Measurements from ENCODE around the gene SAMD5.

The SAMD5 gene

GRCh38 chr6:147544420-147544819 is 35.9 kb downstream of the SAMD5 start:
- Mint-ChIP-seq H3K4me1 (no peaks in the 10 kb centered on the region), H3K27ac (no peak overlapping the region), H3K36me3 (ENCODE audit: low read depth) (no peaks in the 10 kb centered on the region), H3K27me3 (ENCODE audit: low read depth, poor library complexity) (peaks cover 3% of the 10 kb centered on the region), H3K9me3 (peaks cover 17% of the 10 kb centered on the region), H3K4me3 (no peak overlapping the region)
- DNase-seq: no peak
- TF ChIP-seq CTCF (IDR thresholded peaks at IDR 0.05): no peak

GRCh38 chr6:147546501-147547368 is 38.2 kb downstream of the SAMD5 start:
- Mint-ChIP-seq H3K4me1 (no peaks in the 10 kb centered on the region), H3K36me3 (ENCODE audit: low read depth) (no peaks in the 10 kb centered on the region), H3K4me3 (no peak overlapping the region), H3K27ac (no peak overlapping the region), H3K9me3 (peaks cover 10% of the 10 kb centered on the region), H3K27me3 (ENCODE audit: low read depth, poor library complexity) (peaks cover 4% of the 10 kb centered on the region)
- DNase-seq: no peak
- no peak for TF ChIP-seq CTCF (IDR thresholded peaks at IDR 0.05)

- H3K4me1 Mint-ChIP-seq: no peaks in the 10 kb centered on the region
- DNase-seq: no peak
- H3K36me3 Mint-ChIP-seq (ENCODE audit: low read depth): no peaks in the 10 kb centered on the region
- no peak for TF ChIP-seq CTCF (IDR thresholded peaks at IDR 0.05)
- peaks cover 5% of the 10 kb centered on the region for H3K9me3 Mint-ChIP-seq
- no peak overlapping the region for H3K4me3 Mint-ChIP-seq
- H3K27me3 Mint-ChIP-seq (ENCODE audit: low read depth, poor library complexity): peaks cover 4% of the 10 kb centered on the region
- H3K27ac Mint-ChIP-seq: no peak overlapping the region
Observed at GRCh38 chr6:147547369-147547902, 38.9 kb downstream of the SAMD5 start.

GRCh38 chr6:147548921-147549475 is 40.5 kb downstream of the SAMD5 start:
- Mint-ChIP-seq H3K27me3 (ENCODE audit: low read depth, poor library complexity) (peaks cover 4% of the 10 kb centered on the region), H3K27ac (no peak overlapping the region), H3K9me3 (peaks cover 3% of the 10 kb centered on the region), H3K4me1 (no peaks in the 10 kb centered on the region), H3K4me3 (no peak overlapping the region), H3K36me3 (ENCODE audit: low read depth) (no peaks in the 10 kb centered on the region)
- no peak for TF ChIP-seq CTCF (IDR thresholded peaks at IDR 0.05)
- DNase-seq: no peak

- Mint-ChIP-seq H3K27me3 (ENCODE audit: low read depth, poor library complexity) (peaks cover 6% of the 10 kb centered on the region), H3K4me3 (no peak overlapping the region), H3K36me3 (ENCODE audit: low read depth) (no peaks in the 10 kb centered on the region), H3K9me3 (peaks cover 3% of the 10 kb centered on the region), H3K27ac (no peak overlapping the region), H3K4me1 (no peaks in the 10 kb centered on the region)
- DNase-seq: no peak
- no peak for TF ChIP-seq CTCF (IDR thresholded peaks at IDR 0.05)
Observed at GRCh38 chr6:147549531-147549930, 41.0 kb downstream of the SAMD5 start.
